B cell (primary cell): ENCODE data around the gene UBAP1L. TPM values are rescaled to one million over a fixed set of nuclear protein-coding genes. Genes with fewer than 3 reads are reported as not detected.

Source experiments
- ATAC-seq: fragments of 200-7000 bp; cut with Tn5 transposase; one replicate; pipeline ENCODE4 v1.10.0; 2021; ENCODE audit warnings: low read depth, mild to moderate bottlenecking, moderate number of reproducible peaks, moderate library complexity
- CTCF ChIA-PET: fragments of 350-600 bp; sonication (Branson Sonifier 250); formaldehyde crosslinking; loops from one replicate; lab custom pipeline; 2021; ENCODE audit warnings: antibody characterized with exemption, inconsistent platforms; lab: Charles Lee
- POLR2A ChIA-PET: fragments of 350-600 bp; sonication (Branson Sonifier 250); formaldehyde crosslinking; loops from one replicate; lab custom pipeline; 2021; ENCODE audit warnings: antibody characterized with exemption; lab: Charles Lee
- DNase-seq: peaks from one replicate; pipeline ENCODE4 v3.0.0; 2013
- H2AFZ ChIP-seq: 2 replicates; pipeline ENCODE4 v1.6.1; 2012; ENCODE audit warnings: mild to moderate bottlenecking, low read depth, low read length; ENCODE audit not compliant: insufficient read depth, poor library complexity, severe bottlenecking
- H3K27ac ChIP-seq, 2 donors: 1 replicate in 1 of 2; 2 replicates in 1 of 2; pipeline ENCODE4 v1.5.1; 2012 to 2013; ENCODE audit warnings: low read length in 2 of 2, mild to moderate bottlenecking in 2 of 2, moderate library complexity in 1 of 2
- H3K27me3 ChIP-seq, 4 experiments: fragments of 200-600 bp in 1 of 4; sonication (generic) in 1 of 4; replicated peaks in 1 of 4; 1 replicate in 2 of 4; 2 replicates in 2 of 4; pipeline versions ENCODE4 v1.6.1 to v1.7.0; 2013 to 2016; ENCODE audit warnings: low read length in 3 of 4, mild to moderate bottlenecking in 2 of 4, mixed read lengths in 1 of 4, moderate library complexity in 1 of 4; ENCODE audit not compliant: insufficient read depth in 4 of 4, control insufficient read depth in 3 of 4; ENCODE audit errors: control extremely low read depth in 1 of 4
- H3K36me3 ChIP-seq, 2 experiments: replicated peaks in 1 of 2; 1 replicate in 1 of 2; 2 replicates in 1 of 2; pipeline versions ENCODE4 v1.6.1 to v1.7.1; 2013; ENCODE audit warnings: low read length in 1 of 2; ENCODE audit not compliant: insufficient read depth in 2 of 2, control insufficient read depth in 1 of 2; ENCODE audit errors: control extremely low read depth in 1 of 2, extremely low read depth in 1 of 2
- H3K4me1 ChIP-seq, 2 donors: fragments of 200-600 bp in 1 of 2; sonication (generic) in 1 of 2; 1 replicate in 1 of 2; 2 replicates in 1 of 2; pipeline versions ENCODE4 v1.5.1 to v1.6.1; 2013 to 2017; ENCODE audit warnings: low read length in 2 of 2; ENCODE audit not compliant: control insufficient read depth in 2 of 2, insufficient read depth in 2 of 2
- H3K4me2 ChIP-seq: replicated peaks from 2 replicates; pipeline ENCODE3; 2012; ENCODE audit warnings: mild to moderate bottlenecking, low read depth, low read length; ENCODE audit not compliant: poor library complexity, severe bottlenecking
- H3K4me3 ChIP-seq, 5 experiments: fragments of 200-600 bp in 1 of 5; sonication (generic) in 1 of 5; 1 replicate in 3 of 5; 2 replicates in 2 of 5; pipeline versions ENCODE4 v1.5.1 to v1.7.0; 2011 to 2016; ENCODE audit warnings: low read length in 4 of 5, mild to moderate bottlenecking in 4 of 5, low read depth in 2 of 5, control low read depth in 1 of 5, moderate library complexity in 1 of 5; ENCODE audit not compliant: insufficient read depth in 1 of 5; ENCODE audit errors: control extremely low read depth in 1 of 5, extremely low read depth in 1 of 5
- H3K79me2 ChIP-seq: fragments of 200-600 bp; sonication (generic); one replicate; pipeline ENCODE4 v1.6.0; 2016; ENCODE audit warnings: low read length; ENCODE audit not compliant: control insufficient read depth, insufficient read depth
- H3K9ac ChIP-seq: fragments of 200-600 bp; sonication (generic); 2 replicates; pipeline ENCODE4 v1.6.1; 2017; ENCODE audit warnings: mild to moderate bottlenecking, low read length, moderate library complexity
- H3K9me3 ChIP-seq, 3 donors: one replicate each; pipeline versions ENCODE4 v1.6.1 to v1.7.1; 2013; ENCODE audit warnings: low read length in 2 of 3; ENCODE audit not compliant: control insufficient read depth in 2 of 3, insufficient read depth in 1 of 3; ENCODE audit errors: control extremely low read depth in 1 of 3
- H4K20me1 ChIP-seq: 2 replicates; pipeline ENCODE4 v1.6.0; 2012; ENCODE audit warnings: mild to moderate bottlenecking, low read length; ENCODE audit not compliant: insufficient read depth, control insufficient read depth, poor library complexity, severe bottlenecking
- H3K27ac Mint-ChIP-seq: one replicate; pipeline ENCODE4 v1.8.0; 2021; ENCODE audit warnings: mixed read lengths
- H3K27me3 Mint-ChIP-seq: one replicate; pipeline ENCODE4 v1.8.0; 2021; ENCODE audit warnings: mixed read lengths
- H3K4me1 Mint-ChIP-seq: one replicate; pipeline ENCODE4 v1.8.0; 2021; ENCODE audit warnings: mixed read lengths
- H3K4me3 Mint-ChIP-seq: one replicate; pipeline ENCODE4 v1.8.0; 2021; ENCODE audit warnings: mixed read lengths
- H3K9me3 Mint-ChIP-seq: one replicate; pipeline ENCODE4 v1.8.0; 2022; ENCODE audit warnings: mixed read lengths; ENCODE audit not compliant: insufficient read depth
- CTCF ChIP-seq: fragments of 200-600 bp; IDR thresholded peaks from one replicate; pipeline ENCODE4 v1.8.0; 2022; ENCODE audit warnings: antibody characterized with exemption, mild to moderate bottlenecking
- EZH2 ChIP-seq: IDR thresholded peaks from 2 replicates; pipeline ENCODE4 v1.6.1; 2012; ENCODE audit warnings: borderline replicate concordance, low read depth, mild to moderate bottlenecking, moderate library complexity, low read length; ENCODE audit not compliant: insufficient read depth, poor library complexity, severe bottlenecking
- WGBS: methylation state at CpG from one replicate; pipeline ENCODE4 v1.1.5; 2013; ENCODE audit warnings: missing lambda C conversion rate; ENCODE audit not compliant: insufficient coverage; 5-methylcytosine and 5-hydroxymethylcytosine counted together
- intact Hi-C: fragments of 100-400 bp; cut with micrococcal nuclease; formaldehyde crosslinking; loops from one replicate; pipeline ENCODE4 v1.10.0; 2022
- polyA plus RNA-seq: library from polyadenylated mRNA; depleted of rRNA; stranded (reverse); fragments of >200 nt; gene quantifications from 2 replicates; pipeline ENCODE4 v1.2.3, GENCODE V29; 2012
- total RNA-seq, 2 donors: library from RNA; stranded (reverse); fragments of 120-200 nt in 1 of 2; gene quantifications; 1 replicate in 1 of 2; 2 replicates in 1 of 2; pipeline versions ENCODE4 v1.2.3 to v1.2.4, GENCODE V29; 2013 to 2022

The UBAP1L gene
- total and polyA plus RNA-seq, 2 donors (not counting 1 experiment from before 2014, with no cell fraction given) = 8.5 to 18.4 TPM

GRCh38 chr15:65096481-65097385, 18.3 kb downstream of the UBAP1L start:
- DNase-seq = no peak
- H3K27ac ChIP-seq = no peak overlapping the region
- no peak for ATAC-seq
- Mint-ChIP-seq H3K4me3 (no peak overlapping the region), H3K27ac (no peak overlapping the region), H3K4me1 (no peaks in the 10 kb centered on the region), H3K27me3 (no peaks in the 10 kb centered on the region), H3K9me3 (no peaks in the 10 kb centered on the region)
- H3K4me2 ChIP-seq = no peak overlapping the region
- no peaks in the 10 kb centered on the region for H4K20me1 ChIP-seq
- H3K79me2 ChIP-seq = no peaks in the 10 kb centered on the region
- 100% methylated on average over 2 of the region's 6 CpGs for WGBS
- H3K36me3 ChIP-seq = peaks cover 1 to 19% of the 10 kb centered on the region in 2 experiments
- no peak overlapping the region for H2AFZ ChIP-seq
- intact Hi-C loops = no loop called here
- no peaks in the 10 kb centered on the region for H3K4me1 ChIP-seq
- no peaks in the 10 kb centered on the region for H3K27me3 ChIP-seq
- no peak for TF ChIP-seq EZH2
- TF ChIP-seq CTCF = no peak
- no peaks in the 10 kb centered on the region for H3K9me3 ChIP-seq
- H3K9ac ChIP-seq = no peak overlapping the region
- POLR2A ChIA-PET = no interaction called here
- no peak overlapping the region for H3K4me3 ChIP-seq
- CTCF ChIA-PET = no interaction called here

- no peaks in the 10 kb centered on the region for H3K4me1 Mint-ChIP-seq
- Histone ChIP-seq H3K4me2 (no peak overlapping the region), H3K9ac (no peak overlapping the region), H3K9me3 (no peaks in the 10 kb centered on the region), H2AFZ (no peak overlapping the region), H3K4me1 (no peaks in the 10 kb centered on the region), H3K4me3 (no peak overlapping the region), H3K79me2 (no peaks in the 10 kb centered on the region), H3K27ac (no peak overlapping the region), H3K36me3 (peaks cover 1 to 16% of the 10 kb centered on the region in 2 experiments), H3K27me3 (no peaks in the 10 kb centered on the region), H4K20me1 (no peaks in the 10 kb centered on the region)
- no peak overlapping the region for H3K27ac Mint-ChIP-seq
- no peak for DNase-seq
- ChIA-PET CTCF (no interaction called here), POLR2A (no interaction called here)
- no peak overlapping the region for H3K4me3 Mint-ChIP-seq
- WGBS = 93% methylated on average over 6 of the region's 6 CpGs
- ATAC-seq = no peak
- H3K9me3 Mint-ChIP-seq = no peaks in the 10 kb centered on the region
- no peaks in the 10 kb centered on the region for H3K27me3 Mint-ChIP-seq
- intact Hi-C loops = no loop called here
- TF ChIP-seq CTCF (no peak), EZH2 (no peak)
Observed at GRCh38 chr15:65095747-65096104, 19.3 kb downstream of the UBAP1L start.
